ENCODE results near the gene FAIM2.

Gene FAIM2

DNA sequence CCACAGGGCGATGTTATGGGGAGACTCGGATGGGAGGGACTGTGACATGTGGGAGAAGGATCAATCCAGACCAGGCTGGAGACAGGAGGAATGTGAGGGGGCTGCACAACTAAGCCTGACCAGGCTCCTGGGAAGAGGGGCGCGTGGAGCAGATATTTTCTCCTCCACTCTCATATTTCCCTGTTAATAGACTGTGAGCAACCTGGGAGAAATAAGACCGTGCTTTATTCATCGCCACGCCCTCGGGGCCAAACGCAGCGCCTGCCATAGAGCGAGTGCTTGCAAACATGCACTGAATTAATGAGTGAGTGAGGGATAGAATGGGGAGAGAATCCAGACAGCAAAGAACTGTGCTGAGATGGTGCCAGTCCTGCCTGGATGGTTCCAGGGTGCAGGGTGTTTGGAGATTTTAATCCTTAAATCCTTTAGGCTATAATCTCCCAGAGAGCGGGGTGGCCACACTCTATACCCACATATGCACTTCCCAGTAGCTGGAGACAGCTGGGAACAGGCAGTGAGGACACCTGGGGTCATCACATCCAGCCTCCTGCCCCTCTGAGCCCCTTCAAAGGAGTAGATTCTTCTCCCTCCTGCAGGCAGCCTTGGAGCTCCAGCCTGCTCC is 13.6 kb upstream of the FAIM2 start:
- DNase-seq (ENCODE audit: low spot score), result no peak

DNA sequence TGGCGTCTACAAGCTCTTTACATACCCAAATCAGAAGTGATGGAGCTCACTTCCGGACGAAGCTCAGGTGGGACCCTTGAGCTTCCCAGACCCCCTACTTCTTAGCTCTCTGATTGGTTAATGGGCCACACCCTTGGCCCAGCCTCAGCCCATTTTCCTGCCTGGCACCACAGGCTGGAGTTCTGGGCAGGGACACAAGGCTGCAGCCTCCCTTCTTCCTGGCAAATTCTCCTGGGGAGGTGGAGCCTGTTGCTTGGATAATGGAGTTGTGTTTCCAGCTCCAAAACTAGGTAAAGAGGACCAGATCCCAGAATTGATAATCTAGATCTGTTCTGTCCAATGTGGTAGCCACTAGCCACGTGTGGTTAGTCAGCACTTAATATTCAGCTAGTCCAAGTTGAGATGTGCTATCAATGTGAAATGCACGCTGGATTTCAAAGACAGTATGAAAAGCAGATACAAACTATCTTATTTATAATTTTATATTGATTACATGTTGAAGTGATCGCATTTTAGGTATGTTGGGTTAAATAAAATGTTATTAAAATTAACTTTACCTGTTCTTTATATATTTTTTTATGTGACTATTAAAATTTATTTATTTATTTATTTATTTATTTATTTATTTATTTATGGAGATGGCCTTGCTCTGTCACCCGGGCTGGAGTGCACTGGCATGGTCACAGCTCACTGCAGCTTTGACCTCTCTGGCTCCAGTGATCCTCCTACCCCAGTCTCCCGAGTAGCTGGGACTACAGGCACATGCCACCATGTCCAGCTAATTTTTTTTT is 12.6 kb upstream of the FAIM2 start:
- DNase-seq (ENCODE audit: low spot score), result no peak

DNA sequence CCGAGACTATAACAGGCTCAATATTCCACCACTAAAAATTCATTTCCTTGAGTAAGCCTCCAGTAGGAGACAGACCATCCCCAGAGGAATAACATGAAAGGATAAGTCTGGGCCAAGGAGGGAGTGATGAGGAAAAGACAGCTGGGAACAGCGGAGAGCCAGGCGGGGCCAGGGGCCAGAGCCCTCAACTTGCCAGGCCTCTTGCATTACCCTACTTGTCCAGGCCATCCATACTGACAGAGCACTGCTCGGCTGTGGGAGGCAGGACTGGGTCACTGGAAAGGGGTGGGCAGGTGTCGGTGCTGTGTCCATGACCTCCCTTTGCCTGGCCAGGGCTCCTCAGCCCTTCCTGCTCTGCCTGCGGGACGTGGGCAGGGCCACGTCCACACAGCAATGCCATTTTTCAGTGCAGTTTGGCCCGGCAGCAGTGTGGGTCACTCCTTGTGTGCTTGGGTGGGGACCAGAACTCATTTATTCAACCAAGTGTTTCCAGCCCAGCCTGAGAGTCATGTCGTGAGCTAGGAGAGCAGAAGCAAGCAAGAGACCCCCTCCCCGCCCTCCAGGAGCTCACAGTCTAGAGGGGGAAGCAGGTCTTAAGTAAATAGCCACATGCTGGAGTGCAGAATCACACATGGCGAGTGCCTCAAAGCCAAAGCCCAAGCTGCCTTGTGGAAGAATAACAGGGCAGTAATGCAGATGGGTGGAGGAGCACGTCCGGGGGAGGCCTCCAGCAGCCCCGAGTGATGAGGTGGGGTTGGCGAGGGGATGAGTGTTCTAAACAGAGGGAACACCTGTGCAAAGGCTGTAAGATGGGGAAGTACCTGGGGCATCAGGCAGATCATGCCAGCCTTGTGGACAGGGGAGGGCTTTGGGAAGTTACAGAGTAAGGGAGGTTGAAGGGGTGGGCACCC is 8.9 kb upstream of the FAIM2 start:
- DNase-seq (ENCODE audit: low spot score), result no peak

DNA sequence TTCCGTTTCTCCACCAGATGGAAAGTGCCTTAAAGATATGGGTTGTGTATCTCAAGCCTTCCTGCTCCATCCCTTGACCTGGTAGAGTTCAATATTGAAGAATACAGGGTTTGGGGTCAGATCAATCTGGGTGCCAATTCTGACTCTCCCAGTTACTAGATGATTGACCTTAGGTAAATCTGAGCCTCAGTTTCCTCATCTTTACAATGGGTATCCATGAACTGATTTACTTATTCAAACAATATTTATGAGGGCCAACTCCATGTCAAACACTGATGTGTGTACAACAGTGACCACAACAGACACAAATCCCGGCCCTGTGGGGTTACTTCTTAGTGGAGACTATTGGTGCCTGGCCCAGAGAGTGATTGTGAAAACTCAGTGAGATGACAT is 7.5 kb upstream of the FAIM2 start:
- no peak for DNase-seq (ENCODE audit: low spot score)

DNA sequence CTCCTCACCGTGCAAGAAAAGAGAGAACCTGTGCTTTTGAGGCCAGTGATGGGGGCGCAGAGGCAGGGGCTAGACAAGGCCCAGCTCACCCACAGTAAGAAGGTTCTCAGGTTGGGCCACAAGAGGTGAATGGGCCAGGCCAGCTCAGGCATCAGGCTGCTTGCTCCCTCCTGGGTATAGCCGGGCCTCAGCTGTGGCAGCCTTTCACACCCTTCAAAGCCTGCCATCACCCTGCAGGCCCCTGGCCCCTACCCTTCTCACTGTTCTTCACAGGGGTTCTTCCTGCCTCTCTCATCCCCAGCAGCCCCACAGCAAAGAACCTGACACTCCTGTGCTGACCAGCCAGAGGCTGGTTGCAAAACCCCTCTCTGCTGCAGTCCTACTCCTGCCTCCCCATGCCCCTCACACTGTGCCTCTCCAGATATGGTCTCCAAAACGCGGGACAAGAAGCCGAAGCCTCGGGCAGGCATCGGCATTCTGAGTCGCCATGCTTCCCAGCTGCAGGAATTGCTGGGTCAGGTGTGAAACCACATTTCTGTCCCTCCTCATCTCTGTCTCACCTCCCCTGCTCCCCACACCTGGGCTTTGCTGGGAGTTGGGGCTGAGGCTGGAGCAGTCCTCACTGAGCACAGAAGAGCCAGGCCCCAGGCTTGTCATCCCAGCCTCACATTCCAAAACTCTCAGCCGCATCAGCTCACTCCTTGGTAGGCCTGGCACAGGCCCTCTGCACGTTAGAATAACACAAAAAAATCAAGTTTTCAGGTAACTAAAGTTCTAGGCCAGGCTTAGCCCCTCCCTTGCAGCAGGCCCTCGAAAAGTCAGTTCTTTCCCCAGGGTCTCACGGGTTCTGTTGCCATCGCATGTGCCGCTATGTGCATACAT is 6.9 kb upstream of the FAIM2 start:
- DNase-seq (ENCODE audit: low spot score), result no peak

DNA sequence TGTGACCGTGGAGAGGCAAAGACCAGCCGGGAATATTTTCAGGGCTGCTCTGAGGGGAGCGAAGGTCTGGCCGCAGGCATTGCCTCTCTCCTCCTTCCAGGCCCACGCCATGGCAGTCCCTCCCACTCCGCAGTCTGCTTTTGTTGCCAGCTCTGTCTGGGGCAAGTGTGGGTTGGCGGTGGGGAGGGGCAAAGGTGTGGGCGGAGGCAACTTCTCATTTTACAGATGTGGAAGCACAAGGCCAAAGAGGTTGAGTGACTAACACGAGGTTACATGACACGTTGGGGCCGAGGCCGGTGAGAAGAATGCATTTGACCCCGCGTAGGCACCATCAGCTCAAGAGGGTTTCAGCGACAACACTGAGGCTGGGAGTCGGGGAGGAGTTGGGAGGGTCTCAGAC is 6.1 kb upstream of the FAIM2 start:
- no peak for DNase-seq (ENCODE audit: low spot score)

DNA sequence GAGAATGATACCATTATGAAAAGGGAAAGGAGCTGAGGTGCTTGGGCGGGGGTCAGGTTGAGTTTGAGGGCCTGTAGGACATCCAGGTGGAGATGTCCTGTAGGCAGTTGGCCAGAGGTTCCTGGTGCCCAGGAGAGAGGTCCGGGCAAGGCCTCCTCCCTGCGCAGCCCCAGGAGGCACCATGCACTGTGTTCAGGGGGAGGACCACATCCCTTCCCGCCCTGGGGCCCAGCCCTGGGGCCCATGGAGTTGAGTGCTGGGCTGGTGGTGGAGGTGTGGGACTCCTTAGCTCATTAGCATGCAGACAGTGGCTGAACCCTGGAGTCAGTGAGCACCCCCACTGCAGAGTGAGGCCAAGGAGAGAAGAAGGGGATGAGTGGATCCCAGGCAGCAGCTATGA is 5.7 kb upstream of the FAIM2 start:
- DNase-seq (ENCODE audit: low spot score), result no peak

DNA sequence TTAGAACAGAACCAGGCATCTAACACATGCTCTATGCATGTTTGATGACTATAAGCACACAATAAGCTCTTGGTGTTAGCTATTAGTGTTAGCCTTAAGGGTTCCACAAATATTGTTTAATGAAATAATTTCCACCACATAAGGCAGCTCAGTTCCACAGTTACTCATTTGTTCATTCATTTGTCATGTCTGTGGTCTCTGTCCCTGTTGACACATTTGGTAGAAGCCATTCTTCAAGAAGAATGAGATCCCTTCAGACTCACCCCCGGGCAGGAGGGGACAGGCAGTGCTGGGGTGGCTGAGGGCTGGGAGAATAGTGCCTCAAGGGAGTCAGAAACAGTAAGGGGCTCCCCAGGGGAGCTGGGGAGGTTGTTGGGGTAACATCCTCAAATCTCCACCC is 3.7 kb upstream of the FAIM2 start:
- peak; percentile 46 for DNase-seq (ENCODE audit: low spot score)

DNA sequence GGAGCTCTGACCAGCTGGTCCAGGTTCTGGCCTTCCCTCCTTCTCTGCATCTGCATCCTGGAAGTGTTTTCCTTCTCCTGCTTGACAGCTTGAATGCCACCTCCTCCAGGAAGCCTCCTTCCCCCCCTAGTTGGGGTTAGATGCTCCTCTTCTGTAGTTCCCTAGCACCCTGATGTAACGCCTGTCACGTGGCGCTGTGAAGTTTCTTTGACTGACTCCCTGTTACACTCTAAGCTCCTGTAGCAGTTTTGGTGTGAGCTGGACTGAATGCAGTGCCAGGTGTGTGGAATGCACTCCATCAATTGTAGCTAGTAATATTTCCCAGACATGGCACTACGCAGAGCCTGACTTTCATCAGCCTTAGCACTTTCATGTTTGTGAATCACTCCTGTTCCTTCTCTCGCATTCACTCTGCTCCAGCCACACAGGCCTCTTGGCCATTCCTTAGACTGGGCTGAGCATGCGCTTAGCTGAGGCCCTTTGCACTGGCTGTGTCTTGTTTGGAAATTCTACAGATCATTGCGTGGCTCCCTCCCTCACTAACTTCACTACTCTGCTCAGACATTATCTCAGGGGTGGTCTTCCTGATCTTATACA is 2.1 kb upstream of the FAIM2 start:
- no peak for DNase-seq (ENCODE audit: low spot score)

DNA sequence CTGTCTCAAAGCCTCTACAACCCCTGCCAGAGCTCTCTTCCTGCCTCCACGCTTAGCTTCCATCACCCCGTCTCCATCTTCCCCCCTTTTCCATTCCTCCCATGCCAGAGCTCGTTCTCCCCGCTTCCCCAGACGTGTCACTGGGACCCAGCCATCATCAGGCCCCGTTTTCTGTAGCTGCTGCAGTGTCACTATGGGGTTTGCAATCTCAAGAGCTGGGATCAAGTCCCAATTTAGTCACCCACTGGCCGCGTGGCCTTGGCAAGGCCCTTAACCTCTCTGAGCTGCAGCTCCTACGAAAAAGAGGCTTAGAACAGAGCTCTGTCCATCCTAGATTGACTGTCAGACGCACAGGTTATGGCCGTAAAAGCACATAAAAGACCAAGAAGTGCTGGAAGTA is 901 bp upstream of the FAIM2 start:
- DNase-seq (ENCODE audit: low spot score), result peak; percentile 25

DNA sequence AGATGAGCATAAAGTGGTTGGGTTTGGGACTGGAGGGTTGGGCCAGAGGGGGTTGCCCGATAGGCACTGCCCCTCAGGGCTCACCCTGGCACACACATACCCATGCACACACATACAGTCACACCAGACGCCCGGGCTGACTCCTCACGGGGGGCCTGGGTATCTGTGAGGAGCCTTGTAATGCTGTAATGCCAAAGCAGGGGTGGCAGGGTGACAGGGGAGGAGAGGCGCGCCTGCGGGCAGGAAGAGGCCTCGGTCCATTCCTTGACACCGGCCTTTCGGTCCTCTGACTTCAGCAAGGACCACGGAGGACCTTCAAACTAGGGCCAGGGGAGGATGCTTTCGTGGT is 375 bp downstream of the FAIM2 start:
- DNase-seq (ENCODE audit: low spot score), result no peak

DNA sequence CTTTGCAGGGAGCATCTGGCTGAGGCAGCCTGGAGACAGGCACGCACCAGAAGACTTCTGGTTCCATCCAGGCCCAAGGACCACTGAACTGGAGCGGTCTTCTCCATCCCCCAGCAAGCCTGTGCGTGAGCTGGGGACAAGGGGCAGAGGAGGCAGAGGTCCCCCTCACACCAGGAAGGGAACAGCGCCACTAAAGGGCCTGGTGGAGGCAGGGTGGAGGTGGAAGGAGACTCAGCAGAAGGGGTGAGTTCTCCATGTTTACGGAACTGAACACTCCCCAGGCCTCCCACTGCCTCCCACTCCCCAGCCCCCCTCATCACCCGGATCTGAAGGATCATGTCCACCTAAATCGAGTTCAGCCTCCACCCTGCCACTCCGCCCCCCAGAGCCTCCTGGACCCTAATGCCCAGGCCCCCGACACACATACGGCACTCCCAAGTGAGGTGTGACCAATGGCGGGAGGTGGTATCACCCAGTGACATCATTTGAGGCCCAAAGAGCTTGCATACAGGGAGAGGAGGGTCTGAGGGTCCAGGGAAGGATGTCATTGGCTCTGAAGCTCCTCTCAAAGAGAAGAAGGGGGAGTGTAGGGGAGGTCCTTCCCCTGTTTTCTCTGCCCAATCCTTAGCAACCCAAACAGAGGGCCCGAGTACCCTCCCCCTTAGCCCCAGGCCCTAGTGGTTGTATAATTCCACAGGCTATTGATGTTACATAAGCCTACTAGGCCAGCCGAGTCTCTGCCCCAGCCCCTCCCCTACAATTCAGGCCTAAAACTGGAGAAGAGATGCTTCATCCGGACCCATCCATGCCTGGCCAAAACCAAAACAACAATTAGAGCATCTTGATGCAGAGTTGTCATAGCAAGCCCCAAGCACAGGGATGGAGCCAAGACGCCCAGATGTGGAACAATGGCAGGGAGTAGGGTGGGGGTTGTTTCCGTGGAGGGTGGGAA is 1.0 kb downstream of the FAIM2 start:
- peak; percentile 80 for DNase-seq (ENCODE audit: low spot score)

DNA sequence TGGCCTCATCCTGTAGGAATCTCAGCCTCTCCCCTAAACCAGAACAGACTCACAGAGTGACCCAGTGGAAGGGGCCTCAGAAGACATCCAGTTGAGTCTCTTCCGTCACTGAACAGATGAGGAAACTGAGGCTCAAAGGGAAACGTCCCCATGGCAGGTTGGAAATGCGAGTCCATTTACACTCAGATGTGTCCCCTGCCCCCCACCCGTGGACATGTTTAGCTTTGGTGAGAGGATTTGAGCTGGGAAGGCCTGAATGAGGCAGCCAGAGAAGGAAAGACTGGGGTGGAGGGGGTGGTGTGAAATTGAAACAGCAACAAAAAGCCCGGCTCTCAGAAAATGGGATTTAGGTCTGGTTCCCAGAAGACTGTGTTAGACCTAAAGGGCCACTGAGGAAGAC is 1.7 kb downstream of the FAIM2 start:
- no peak for DNase-seq (ENCODE audit: low spot score)

DNA sequence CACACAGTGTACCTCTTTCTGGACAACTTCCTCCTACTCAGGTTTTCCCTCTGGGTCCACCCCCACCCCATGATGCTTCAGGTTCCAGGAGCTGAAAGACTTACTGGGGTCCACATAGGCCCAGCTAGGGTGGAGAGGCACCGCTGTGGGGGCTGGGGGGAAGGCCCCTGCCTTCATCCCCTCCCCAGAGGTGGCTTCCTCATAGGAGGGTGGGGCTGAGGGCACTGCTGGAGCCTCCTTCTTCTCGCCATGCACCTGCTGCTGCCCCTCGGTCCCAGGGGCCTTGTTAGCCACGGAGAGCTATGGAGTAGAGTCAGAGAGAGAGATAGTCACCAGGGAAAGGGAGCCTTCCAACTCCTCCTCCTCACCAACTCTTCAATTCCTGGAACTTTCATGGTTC is 2.7 kb downstream of the FAIM2 start:
- DNase-seq (ENCODE audit: low spot score), result no peak

DNA sequence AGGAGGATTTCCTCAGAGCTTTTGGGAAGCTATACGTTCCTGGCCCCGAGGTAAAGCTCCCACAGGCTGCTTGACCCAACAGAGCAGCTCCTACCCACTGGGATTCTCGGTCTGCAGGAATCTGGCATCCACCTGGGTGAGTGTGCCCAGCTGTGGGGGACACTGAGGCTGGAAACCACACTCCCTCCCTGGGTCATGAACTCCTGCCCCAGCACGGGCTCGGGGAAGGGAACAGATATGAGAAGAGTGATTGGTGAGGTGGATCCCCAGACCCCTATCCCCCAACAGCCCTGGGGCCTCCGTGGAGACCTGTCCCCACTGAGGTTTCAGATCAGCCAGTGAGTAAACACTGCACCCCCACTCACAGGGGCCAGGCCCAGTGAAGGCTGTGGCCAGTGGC is 3.3 kb downstream of the FAIM2 start:
- DNase-seq (ENCODE audit: low spot score), result no peak

DNA sequence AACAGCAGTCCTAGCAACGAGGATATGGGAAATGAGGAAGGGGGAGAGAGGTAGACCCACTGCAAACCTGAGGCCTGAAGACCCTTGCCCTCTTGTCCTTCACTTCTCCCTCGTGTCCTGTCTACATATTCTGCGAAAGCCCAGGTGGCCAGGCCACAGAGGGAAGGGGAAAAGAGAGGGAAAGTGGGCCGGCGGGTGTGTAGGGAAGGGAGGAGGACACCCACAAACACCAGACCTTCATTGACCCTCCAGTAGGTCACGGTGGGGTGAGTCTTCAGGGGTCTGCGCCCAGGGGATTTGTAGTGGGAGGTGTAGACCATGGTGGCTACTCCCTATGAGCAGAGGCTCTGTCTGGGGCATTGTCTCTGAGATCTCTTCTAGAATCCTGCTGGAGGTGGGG is 3.8 kb downstream of the FAIM2 start:
- DNase-seq (ENCODE audit: low spot score), result no peak

DNA sequence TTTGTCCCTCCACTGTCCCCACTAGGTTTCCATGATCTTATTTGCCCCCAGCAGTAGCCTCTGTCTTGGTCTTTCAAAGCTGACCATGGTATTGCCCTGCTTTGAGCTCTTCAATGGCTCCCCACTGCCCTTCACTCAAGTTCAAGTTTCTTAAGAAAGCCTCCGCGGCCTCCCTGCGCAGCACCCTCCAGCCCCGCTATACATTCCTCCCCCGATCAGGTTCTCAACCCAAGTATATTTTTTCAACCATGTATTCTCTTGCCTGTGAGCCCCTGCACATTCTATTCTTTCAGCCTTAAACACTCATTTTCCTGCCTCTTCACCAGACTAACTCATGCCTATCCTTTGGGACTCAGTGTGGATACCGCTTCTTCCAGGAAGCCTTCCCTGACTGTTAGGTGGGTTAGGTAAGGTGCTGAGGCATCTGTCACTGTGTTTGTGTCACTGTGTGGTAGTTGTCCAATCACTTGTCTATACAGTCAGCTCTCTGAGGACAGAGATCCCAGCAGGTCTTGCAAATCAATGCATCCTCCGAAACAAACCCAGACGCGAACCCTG is 4.3 kb downstream of the FAIM2 start:
- DNase-seq (ENCODE audit: low spot score), result no peak

DNA sequence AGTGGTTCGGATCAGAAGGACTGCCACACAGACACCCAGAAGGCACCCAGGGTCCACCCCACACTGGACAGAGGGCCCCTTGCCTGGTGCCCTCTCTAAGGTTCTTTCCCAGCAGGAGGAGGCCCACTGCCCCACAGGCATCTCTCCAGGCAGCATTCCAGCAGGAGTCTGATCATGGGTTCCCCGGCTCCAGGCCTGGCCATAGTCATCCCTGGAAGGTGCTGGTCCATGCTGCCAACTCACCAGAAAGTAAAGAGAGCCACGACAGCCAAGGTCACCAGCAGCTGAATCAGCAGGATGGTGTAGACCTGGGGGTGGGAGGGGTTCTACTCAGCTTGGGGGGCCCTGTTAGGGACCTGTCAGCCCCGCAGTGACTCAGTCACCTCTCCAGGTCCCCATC is 6.4 kb downstream of the FAIM2 start:
- DNase-seq (ENCODE audit: low spot score), result no peak

DNA sequence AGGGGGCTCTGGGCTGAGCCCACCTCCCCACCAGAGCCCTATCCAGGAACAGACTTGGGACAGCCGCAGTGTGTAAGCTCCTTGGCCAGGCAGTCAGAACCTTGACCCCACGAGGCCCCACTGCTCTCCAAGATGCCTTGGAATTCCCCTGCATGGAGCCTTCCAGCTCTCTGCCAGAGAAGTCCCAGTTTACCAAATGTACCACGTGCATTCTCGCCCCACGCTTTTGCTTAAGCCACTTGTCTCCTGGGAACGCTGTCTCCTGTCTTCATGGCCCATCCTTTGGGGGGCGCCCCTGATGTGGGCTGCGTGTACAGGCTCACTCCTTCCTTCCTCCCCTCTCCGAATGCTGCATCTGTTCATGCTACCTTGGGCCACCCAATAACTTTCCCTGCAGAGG is 7.9 kb downstream of the FAIM2 start:
- no peak for DNase-seq (ENCODE audit: low spot score)

DNA sequence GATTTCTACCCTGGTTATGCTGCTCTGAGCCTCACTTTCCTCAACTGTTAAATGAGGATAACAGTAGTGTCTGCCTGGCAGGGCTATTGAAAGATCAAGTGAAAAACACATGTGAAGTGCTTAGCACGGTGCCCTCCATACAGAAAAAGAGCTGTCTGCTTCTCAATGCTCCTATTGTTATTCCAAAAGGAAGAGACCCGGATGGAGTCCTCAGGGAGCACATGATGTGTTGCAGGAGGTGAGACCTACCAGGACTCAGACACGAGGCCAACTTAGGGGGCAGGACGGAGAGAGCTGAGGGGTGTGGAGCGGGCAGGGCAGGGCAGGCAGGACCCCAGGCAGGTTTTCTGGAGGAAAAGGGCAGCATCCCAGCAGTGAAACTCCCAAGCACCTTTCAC is 8.9 kb downstream of the FAIM2 start:
- no peak for DNase-seq (ENCODE audit: low spot score)
